ENCODE measurements around the gene ATP9A.
A peak's percentile ranks its signal among the peaks of the same experiment; 100 is the strongest.

ATP9A gene

DNA sequence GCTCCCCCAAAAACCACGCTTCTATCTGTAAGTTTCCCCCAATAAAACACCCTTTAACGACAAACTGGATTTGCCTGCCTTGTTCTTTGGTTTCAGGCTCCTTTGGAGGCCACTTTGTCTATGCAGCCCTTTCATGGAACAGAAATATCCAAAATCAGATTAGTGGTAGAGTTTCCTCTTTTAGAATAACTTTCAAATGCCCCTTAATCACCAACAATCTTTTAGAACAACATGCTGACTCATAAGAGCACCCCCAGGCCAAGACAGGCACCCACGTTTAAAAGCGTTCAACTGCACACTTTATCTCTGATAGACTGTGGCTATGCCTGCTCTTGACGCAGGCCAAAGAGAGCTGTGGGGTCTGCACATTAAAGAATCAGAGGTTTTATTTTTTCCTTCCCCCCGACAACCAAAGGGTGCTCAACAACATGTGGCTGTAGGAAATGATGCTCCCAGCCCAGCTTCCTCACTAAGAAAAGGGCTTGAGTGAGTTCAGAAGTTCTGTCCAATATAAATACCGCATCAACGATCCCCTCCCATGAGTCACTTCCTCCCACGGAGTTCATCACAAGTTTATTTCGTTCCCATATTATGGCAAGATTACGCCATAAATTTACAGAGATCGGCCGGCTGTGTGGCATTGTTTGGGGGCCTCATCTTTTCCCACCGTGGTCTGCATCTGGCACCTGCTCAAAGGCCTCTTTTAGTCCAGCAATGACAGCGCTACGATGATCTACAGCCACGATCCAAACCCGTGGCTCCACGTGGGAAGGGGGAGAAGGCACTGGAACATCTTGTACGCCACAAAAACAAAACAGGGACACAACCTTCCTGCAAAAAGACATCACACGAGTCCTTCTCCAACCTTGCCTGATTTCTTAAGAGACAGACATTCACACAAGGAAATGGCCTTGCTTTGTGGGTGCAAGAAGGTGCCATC lies 136.9 kb downstream of the ATP9A start:
- peak in 1 of 2 donors; percentile 4 for DNase-seq (ENCODE audit: low read depth in 2 of 2)

DNA sequence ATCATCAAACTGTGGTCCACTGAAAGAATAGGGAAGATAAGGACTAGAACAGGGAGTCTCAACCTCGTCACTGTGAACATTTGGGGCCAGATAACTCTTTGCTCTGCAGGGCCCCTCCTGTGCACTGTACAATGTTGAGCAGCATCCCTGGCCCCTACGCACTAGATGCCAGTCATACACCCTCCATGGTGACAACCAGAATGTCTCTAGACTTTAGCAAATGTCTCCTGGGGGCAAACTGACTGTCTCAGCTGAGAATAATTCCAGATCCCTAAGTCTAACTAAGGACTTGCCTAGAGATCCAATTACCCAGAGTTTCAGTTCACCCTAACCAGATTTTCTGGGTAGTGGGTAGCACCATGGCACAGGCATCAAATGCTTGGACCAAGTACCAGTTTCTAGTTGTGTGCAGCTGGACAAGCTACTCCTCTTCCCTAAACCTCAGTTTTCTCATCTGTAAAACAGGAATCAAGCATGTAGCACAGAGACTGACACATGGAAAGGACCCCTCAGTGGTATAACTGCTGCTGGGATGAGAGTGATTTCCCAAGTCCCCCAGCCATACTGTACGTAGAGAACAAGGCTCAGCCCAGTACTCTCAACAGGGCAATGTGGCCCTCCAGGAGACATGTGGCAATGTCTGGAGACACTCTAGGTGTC lies 138.7 kb downstream of the ATP9A start:
- no peak for DNase-seq (ENCODE audit: low read depth in 2 of 2)

DNA sequence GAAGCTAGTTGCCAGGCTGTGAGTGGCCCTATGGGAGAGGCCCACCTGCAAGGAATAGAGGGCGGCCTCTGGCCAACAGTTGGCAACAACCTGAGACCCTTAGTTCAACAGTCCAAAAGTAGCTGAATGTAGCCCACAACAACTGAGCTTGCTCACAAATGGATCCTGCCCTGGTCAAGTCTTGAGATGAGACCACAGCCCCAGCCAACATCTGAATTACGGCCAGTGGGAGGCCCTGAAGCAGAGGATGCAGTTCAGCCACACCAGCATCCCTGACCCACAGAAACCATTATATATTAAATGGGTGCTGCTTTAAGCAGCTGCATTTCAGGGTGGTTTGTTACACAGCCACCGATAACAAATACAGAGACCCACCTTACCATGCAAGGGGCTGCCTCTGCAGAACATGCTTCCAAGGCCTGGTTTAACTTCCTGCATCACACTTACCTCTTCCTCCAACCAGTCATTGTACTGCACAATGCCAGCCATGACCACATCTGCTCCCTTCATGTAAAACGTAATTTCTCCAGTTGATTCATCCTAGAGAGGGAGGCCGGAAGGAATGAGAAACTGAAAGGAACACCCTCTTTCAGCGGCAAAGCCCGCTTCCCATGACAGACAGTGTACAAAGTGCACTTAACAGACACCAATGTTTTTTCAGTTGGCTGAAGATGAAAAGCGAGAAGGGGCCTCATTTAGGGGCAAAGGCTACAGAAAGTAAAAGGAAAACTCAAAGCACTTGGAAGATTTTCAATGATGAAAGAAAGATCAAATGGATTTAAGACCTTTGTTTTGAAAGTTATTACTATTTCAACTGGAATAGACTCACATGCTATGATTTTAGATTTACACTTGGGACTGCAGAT lies 139.4 kb downstream of the ATP9A start:
- DNase-seq (ENCODE audit: low read depth in 2 of 2), result no peak

DNA sequence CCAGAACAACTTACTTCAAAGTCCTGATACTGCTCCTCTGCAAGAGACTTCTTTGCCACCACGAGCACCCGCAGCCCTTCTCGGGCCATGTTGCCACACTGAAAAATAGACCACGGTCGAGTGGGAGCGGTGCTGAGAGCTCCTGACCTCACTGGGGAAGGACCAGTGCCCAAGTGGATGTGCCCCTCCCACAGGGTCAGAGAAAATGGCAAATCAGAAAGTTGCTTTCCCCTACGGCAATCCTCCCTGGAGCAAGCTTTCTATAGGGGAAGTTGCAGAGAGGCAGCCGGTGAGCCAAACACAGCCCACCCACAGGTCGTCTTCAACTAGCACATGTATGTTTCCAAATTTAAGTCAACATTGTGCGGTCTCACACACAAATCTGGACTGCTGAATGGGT lies 140.6 kb downstream of the ATP9A start:
- no peak for DNase-seq (ENCODE audit: low read depth in 2 of 2)

DNA sequence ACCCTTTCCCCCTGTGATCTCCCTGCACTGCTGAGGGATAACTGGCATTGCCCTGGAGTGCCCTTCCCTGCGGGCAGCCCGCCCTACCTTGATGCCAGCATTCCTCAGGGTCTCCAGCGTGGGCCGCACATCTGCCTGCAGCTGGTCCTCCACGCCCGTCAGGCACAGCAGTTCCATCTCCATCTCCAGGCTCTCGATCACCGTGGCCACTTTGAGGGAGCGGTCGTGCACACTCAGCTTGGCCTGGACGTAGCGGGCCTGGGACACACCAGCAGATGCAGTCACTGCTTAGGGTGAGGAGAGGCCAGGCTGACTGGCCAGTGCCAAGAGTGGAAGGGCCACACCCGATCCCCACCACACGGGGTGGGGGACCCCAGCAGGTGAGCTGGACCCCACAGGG lies 143.1 kb downstream of the ATP9A start:
- DNase-seq (ENCODE audit: low read depth in 2 of 2), result no peak

DNA sequence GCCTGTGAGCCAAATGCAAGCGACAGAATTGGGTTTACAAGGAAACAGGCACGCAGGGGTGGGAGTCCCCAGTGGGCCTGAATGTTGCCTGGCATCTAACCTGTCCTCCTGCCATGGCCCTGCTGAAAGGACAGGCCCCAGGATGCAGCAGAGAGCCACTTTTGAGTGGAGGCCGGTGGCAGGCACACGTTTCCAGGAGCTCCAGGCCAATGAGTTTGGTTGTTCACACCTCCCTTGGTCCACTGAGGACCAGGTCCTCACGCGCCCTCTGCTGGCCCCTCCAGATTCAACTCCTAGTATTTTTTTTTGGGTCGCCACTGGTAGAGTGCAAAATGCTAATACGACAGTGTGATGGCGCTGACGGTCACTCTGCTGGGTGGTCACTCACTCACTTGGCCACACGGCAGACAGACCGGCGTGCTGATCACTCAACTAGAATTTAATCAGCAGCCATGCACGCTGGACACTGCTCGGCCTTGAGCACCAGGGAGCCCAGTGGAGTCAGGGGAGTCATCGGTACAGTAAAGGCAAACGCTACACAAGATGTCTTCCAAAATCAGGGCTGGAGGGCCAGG lies 143.9 kb downstream of the ATP9A start:
- peak in 1 of 2 donors; percentile 23 for DNase-seq (ENCODE audit: low read depth in 2 of 2)

DNA sequence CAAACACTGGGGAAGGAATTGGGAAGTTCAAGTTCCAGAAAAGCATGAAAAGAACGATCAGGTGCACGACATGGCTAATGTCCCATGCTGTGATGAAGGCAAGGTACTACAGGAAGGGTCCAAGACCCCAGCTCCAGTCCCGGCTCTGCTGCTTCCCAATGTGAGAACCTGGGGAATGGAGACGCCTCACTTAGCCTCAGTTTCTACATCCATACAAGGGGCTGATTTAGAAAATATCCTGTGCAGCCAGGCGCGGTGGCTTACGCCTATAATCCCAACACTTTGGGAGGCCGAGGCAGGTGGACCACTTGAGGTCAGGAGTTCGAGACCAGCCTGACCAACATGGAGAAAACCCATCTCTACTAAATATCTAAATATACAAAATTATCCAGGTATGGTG lies 144.9 kb downstream of the ATP9A start:
- DNase-seq (ENCODE audit: low read depth in 2 of 2), result no peak

DNA sequence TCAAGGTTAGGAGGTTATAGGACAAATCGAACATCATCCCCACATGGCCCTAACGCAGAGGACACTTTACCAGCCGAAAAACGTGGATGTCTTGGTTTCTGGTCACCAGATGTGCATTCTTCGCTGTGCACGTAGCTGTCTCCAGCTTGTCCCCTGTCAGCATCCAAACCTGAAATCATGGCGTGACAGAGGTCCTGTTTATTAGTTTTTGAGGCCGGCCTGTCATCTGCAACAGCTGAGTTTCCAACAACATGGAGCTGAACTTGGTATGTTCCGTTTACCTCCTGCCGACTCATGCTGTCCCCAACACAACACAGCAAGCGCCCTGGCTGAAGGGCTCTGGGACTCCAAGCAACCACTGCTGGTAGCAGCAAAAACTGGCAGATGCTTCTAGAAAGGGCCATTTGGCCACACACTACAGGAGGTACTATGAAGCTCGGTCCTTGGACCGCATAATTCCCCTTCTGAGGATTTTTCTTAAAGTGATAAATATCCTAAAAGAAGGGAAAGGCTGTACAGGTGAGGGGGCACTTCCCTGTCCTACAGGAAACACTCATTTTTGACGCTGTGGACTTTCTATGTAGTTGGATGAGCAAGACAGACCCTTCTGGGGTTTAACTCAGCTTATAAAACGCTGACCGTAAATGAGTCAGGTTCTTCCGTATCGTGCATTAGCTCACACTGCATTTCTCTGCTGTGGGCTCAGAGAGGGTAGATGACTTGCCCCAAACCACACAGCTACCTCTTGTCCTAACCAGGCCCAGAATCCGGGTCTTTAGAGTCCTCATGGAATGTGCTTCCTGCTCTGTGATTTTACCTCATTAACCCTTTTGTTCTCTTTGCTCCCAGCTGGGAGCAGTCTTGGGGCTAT lies 146.0 kb downstream of the ATP9A start:
- no peak for DNase-seq (ENCODE audit: low read depth in 2 of 2)

DNA sequence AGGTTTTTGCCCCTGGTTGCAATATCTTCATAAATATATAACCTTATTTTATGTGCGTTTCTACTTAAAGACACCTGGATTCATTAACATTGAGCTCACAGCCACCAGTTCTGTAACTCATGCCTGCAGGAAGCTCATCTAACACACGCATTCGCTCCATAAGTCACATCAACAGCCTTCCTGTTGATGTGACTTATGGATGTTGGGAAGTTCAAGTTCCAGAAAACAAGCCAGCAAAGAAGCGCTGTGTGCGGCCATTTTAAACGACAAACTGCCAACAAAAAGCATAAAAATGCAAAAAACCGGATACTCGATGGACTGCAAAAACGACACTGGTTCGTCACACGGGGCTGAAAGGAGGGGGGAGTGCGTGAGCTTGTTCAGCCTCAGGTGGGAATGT lies 147.8 kb downstream of the ATP9A start:
- DNase-seq (ENCODE audit: low read depth in 2 of 2), result no peak

DNA sequence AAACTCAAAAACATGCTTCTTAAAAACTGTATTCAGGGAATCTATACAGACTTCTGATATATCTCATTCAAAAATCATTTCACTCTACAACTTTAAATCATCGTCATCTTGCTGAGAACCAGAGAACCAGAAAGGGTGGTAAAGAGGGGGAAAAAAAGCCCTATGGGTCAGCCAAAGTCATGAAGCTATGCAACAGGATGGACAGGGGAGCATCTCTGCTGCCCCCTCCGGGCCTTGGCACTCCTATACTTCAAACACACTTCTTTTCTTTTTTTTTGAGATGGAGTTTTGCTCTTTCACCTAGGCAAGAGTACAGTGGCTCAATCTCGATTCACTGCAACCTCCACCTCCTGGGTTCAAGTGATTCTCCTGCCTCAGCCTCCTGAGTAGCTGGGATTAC lies 152.1 kb downstream of the ATP9A start:
- no peak for DNase-seq (ENCODE audit: low read depth in 2 of 2)

DNA sequence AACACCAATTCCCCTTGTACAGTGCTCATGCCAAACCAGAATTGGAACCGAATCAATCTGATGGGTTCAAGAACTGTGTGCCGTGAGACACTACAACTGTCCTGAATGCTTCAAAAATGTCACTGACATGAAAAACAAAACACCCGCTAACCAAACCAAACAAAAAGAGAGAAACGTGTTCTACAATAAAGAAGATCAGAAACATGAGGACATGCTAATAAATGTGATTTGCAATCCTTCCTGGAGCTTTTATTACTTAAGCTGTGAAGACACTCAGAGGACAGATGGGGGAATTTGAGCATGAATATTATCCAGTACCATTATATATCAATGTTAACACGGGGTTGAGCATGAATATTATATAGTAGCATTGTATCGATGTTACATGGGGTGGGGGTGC lies 153.5 kb downstream of the ATP9A start:
- no peak for DNase-seq (ENCODE audit: low read depth in 2 of 2)

DNA sequence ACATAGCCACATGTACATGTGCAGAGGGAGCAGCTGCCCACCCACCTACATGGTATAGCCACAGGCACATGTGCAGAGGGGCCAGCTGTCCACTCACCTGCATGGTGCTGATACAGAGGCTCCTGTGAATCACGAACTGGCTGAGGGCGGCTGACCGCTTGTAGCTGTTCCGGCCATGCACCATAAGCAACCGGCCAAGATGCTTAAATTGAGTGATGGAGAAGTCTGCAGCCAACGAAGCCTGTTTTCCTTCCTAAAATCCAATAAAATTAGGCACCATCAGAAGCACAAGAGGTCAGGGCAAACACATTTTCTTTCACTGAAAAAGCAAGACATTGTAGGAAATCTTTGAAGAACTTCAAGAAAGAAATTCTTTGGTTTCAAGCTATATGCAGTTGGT lies 154.6 kb downstream of the ATP9A start:
- no peak for DNase-seq (ENCODE audit: low read depth in 2 of 2)

DNA sequence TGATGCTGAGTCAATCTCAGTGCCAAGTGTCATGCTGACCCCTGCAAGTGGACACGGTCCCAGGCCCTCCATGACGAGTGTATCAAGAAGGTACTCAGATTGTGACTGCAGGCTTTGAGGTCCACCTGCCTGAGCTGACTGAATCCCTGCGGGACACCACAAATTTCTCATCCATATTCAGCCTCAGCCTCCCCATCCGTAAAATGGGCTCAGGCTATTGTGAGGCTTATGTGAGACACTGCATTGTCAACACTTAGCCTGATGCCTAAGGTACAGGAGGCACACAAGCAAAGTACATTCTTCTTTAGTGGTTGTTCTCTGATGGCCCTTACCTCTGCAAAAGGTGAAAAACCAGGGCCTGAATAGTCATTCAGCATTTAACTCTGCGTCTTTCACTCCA lies 155.3 kb downstream of the ATP9A start:
- DNase-seq (ENCODE audit: low read depth in 2 of 2), result no peak

DNA sequence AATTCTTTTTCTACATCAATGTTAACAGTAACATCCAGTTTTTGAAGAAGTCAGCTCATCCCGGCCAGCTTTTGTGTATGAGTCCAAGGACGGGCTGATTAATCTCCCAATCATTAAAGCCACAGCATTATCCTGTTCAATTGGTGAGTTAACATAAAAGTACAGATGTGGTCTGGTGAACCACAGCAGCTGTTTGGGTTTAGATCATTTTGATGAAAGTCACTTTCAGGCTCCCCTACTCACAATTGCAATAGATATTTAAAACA lies 156.6 kb downstream of the ATP9A start:
- no peak for DNase-seq (ENCODE audit: low read depth in 2 of 2)

DNA sequence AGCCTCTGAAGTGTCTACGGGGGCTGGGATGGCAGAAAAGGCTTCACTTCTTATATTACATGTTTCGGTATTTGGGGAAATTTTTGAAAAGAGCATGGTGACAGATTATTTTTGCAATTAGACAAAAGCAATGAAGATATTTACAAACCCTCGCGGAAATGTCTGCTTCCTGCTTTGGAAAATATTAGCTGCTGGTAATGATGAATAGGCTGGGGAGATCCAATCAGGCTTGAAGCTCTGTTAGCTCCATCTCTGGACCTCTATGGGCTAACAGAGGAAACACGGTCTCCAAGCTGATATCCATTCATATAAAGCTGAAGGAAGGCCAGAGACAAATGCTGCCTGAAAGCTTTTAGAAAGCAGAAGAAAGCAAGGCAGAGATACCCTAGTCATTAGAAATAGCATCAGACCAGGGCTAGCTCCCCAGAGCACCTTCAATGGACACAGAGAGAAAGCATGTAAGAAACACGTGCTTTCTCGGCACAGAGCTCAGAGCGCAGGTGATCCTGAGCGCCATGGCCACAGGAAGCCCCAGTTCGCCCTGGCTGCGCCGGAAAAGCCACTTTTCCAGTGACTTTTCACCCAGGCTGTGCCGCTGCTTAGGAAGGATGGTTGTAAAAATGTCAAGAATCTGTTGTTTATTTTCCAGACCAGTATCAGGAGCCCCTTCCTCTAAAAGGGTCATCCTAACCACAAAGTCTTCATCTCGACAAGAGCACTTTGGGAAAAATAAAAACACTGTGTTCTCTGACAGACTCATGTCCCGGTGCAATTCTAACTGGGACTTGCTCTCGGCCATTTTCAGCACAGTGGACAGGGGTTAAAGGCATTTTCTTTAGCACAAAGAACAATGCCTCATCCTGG lies 157.2 kb downstream of the ATP9A start:
- no peak for DNase-seq (ENCODE audit: low read depth in 2 of 2)

DNA sequence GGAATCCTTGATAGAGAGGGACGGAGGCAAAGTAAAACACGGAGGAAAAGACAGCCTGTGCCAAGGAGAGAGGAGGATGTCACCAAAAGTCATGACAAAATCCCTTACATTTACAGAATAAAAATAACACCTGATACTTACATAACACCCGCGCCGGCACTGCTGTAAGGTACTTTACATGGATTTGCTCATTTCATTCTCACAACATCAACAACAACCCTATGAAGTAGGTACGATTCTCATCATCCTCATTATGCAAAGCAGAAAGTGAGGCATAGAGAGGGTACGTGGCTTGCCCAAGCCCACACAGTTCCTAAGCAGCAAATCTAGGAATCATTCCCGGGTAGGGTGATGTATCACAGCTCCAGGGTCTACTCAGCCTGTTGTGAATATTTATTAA lies 158.1 kb downstream of the ATP9A start:
- no peak for DNase-seq (ENCODE audit: low read depth in 2 of 2)

DNA sequence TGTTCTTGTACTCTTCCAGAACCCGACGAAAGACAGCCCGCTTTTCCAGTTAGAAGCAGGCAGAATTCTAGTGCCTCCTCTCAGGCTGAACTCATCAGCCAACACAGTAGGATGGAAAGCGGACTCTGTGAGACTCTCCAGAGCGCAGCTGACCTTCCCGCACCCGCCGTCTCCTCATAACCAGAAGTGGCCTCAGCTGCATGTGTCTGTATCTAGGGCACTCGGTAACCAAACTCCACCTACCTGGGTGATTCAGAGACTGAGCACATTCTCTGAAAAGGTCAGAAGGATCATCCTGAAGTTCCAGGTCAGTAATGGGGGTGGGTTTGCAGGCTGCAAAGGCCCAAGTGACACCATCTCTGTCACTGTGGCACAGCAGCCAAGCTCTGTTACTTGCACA lies 158.9 kb downstream of the ATP9A start:
- no peak for DNase-seq (ENCODE audit: low read depth in 2 of 2)

DNA sequence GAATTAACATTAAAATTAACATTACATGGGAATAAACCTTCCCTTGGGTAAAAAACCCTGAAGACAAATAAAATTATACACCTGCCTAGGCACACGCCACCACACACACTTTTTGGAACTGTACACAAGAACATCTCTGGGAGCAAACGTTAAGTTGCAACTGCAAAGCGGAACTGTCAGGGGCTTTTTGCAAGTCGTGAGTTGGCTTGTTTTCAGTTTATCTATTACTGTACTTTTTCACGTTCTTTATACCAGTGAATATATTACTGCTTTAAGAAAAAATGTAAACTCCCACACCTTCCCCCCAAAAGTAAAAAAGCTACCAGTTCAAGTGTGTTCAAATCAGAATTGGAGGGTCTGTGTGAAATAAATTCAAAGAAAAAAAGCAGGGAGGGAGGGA lies 160.1 kb downstream of the ATP9A start:
- no peak for DNase-seq (ENCODE audit: low read depth in 2 of 2)

DNA sequence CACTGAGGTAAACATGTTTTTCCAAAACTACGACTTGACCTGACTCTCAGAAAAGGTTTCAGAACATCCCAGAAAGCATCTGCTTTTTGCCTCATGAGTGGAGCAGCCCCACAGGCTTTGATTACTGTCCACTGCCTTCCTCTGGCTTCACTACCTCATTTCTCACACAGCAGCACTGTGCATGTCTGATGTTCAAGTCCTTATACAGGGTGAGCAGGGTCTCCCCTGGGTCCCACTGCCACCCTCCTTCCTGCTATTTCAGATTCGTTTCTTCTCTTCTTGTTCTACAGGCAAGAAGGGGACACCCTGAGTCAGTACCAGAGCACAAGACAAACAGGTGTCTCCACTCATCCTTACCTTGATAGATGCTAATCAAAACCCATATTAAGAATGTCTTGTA lies 161.0 kb downstream of the ATP9A start:
- DNase-seq (ENCODE audit: low read depth in 2 of 2), result no peak

DNA sequence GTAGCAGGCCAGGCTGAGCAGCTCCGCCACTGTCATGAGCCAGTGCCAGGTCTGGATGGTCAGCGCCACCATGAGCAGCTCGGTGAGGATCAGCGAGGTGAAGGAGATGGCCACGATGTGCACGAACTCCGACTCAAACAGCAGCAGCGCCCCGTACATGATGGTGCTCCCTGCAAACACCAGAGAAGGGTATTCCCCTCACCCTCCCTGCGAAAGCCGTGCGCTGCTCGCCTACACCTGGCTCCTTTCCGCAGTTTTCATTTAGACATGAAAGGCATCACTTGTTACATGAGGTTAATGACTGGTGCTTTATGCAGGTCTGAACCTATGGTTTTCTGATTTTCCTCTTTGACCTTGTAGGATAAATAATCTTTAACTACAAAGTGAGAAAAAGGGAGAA lies 163.3 kb downstream of the ATP9A start:
- no peak for DNase-seq (ENCODE audit: low read depth in 2 of 2)

Measured in stimulated activated CD8-positive, alpha-beta memory T cell treated with anti-CD3 and anti-CD28 coated beads, Interleukin-15, amount 100 ng/mL, for 4 hours (primary cell).